Tibial nerve (tissue), 4 donors: ENCODE data around the gene TMEM126B.

ENCODE experiments used
- EP300 ChIP-seq, 2 donors: sonication (generic); formaldehyde crosslinking; IDR thresholded peaks; one replicate each; pipeline ENCODE4 v1.6.1; 2017; ENCODE audit warnings: antibody characterized with exemption in 2 of 2, mild to moderate bottlenecking in 1 of 2
- POLR2A ChIP-seq, 2 donors: fragments of 450-650 bp; IDR thresholded peaks; one replicate each; pipeline ENCODE4 v1.6.1; 2017; ENCODE audit warnings: antibody characterized with exemption in 2 of 2, mild to moderate bottlenecking in 2 of 2, moderate library complexity in 2 of 2
- TF ChIP-seq, protein P1 (sequence below), 5 experiments: fragments of 200-600 bp in 3 of 5; fragments of 450-650 bp in 2 of 5; sonication (generic) in 3 of 5; IDR thresholded peaks; one replicate each; pipeline ENCODE4 v1.5.1; 2016 to 2019; ENCODE audit warnings: antibody characterized with exemption in 5 of 5, mild to moderate bottlenecking in 3 of 5, moderate library complexity in 2 of 5

DNA sequence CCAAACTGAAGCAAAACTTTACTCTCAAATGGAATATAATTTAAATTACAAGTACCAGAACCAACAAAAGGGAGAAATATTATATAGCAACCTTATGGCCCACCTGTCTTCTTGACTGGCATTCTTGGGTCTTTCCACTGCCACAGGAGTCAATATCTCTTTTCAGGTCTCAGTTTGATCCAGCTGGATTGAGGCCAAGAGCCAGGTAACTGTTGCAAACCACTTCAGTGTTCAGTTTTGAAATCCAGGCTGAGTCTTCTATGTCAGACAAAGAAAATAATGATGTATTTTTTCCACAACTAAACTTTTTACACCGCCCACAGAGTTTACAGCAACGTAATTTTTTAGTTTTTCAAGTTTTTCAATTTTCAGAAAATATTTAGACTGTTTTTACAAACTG lies 1.9 kb upstream of the TMEM126B start:
- TF ChIP-seq, protein P1, sequence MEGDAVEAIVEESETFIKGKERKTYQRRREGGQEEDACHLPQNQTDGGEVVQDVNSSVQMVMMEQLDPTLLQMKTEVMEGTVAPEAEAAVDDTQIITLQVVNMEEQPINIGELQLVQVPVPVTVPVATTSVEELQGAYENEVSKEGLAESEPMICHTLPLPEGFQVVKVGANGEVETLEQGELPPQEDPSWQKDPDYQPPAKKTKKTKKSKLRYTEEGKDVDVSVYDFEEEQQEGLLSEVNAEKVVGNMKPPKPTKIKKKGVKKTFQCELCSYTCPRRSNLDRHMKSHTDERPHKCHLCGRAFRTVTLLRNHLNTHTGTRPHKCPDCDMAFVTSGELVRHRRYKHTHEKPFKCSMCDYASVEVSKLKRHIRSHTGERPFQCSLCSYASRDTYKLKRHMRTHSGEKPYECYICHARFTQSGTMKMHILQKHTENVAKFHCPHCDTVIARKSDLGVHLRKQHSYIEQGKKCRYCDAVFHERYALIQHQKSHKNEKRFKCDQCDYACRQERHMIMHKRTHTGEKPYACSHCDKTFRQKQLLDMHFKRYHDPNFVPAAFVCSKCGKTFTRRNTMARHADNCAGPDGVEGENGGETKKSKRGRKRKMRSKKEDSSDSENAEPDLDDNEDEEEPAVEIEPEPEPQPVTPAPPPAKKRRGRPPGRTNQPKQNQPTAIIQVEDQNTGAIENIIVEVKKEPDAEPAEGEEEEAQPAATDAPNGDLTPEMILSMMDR (IDR thresholded peaks at IDR 0.05), result no peak
- TF ChIP-seq POLR2A (IDR thresholded peaks at IDR 0.05) (no peak), EP300 (IDR thresholded peaks at IDR 0.05) (no peak)
